HepG2 (cell line): Measurements from ENCODE around the gene HIGD1A. TPM values are rescaled to one million over a fixed set of nuclear protein-coding genes. Genes with fewer than 3 reads are reported as not detected.

Source experiments
- ERF ChIP-seq: IDR thresholded peaks from 2 replicates; pipeline ENCODE4 v1.6.1; 2018; ENCODE audit warnings: missing biosample characterization, missing genetic modification reagents
- HOXA7 ChIP-seq: sonication (generic); formaldehyde crosslinking; IDR thresholded peaks from 2 replicates; pipeline ENCODE4 v1.8.1; 2022; ENCODE audit warnings: mild to moderate bottlenecking, missing genetic modification reagents, moderate library complexity
- HOXA9 ChIP-seq: sonication (generic); formaldehyde crosslinking; IDR thresholded peaks from 2 replicates; pipeline ENCODE4 v1.8.1; 2022; ENCODE audit warnings: missing genetic modification reagents, mild to moderate bottlenecking, moderate library complexity, borderline replicate concordance
- MBD4 ChIP-seq: IDR thresholded peaks from 2 replicates; pipeline ENCODE4 v1.6.1; 2012; ENCODE audit warnings: low read length, inconsistent platforms, borderline replicate concordance
- SALL2 ChIP-seq: sonication (generic); formaldehyde crosslinking; IDR thresholded peaks from 2 replicates; pipeline ENCODE4 v1.8.1; 2023; ENCODE audit warnings: mild to moderate bottlenecking, missing genetic modification reagents, inconsistent platforms
- TCF7 ChIP-seq: sonication (generic); IDR thresholded peaks from 2 replicates; pipeline ENCODE4 v1.6.1; 2016; ENCODE audit warnings: antibody characterized with exemption, low read depth
- THYN1 ChIP-seq: sonication (generic); formaldehyde crosslinking; IDR thresholded peaks from 2 replicates; pipeline ENCODE4 v1.8.1; 2023; ENCODE audit warnings: low read depth, mild to moderate bottlenecking, moderate library complexity, missing genetic modification reagents, borderline replicate concordance
- TRIM22 ChIP-seq: fragments of 450-650 bp; IDR thresholded peaks from 2 replicates; pipeline ENCODE4 v1.6.1; 2017
- ZFP90 ChIP-seq: sonication (generic); formaldehyde crosslinking; IDR thresholded peaks from 2 replicates; pipeline ENCODE4 v1.8.0; 2022; ENCODE audit warnings: missing genetic modification reagents, mild to moderate bottlenecking, inconsistent platforms, borderline replicate concordance
- ZNF142 ChIP-seq: sonication (generic); formaldehyde crosslinking; IDR thresholded peaks from 2 replicates; pipeline ENCODE4 v1.4.0; 2020; ENCODE audit warnings: missing genetic modification reagents
- ZNF225 ChIP-seq: sonication (generic); formaldehyde crosslinking; IDR thresholded peaks from 2 replicates; pipeline ENCODE4 v1.4.0; 2020; ENCODE audit warnings: mild to moderate bottlenecking, missing genetic modification reagents
- ZNF281 ChIP-seq: sonication (generic); formaldehyde crosslinking; IDR thresholded peaks from 2 replicates; pipeline ENCODE4 v1.4.0; 2020; ENCODE audit warnings: missing genetic modification reagents, borderline replicate concordance
- ZNF629 ChIP-seq: sonication (generic); formaldehyde crosslinking; conservative IDR thresholded peaks from 2 replicates; pipeline ENCODE4 v1.5.0; 2020; ENCODE audit warnings: missing genetic modification reagents
- ZNF720 ChIP-seq: sonication (generic); formaldehyde crosslinking; IDR thresholded peaks from 2 replicates; pipeline ENCODE4 v1.4.0; 2020; ENCODE audit warnings: missing genetic modification reagents
- polyA plus RNA-seq, 8 experiments: library from polyadenylated mRNA; depleted of rRNA in 3 of 8; stranded (reverse) in 7 of 8; unstranded in 1 of 8; fragments of >200 nt; fragmentation: Illumina TruSeq in 4 of 8; extraction: Trizol in 4 of 8; gene quantifications; 2 replicates each; pipeline versions ENCODE4 v1.2.1 to v1.2.3, GENCODE V29; 2011 to 2016; ENCODE audit warnings: low read depth in 4 of 8, missing spikeins in 1 of 8, mixed read lengths in 1 of 8; ENCODE audit not compliant: insufficient read depth in 1 of 8
- total RNA-seq, 5 experiments: library from RNA; depleted of rRNA; stranded (reverse); fragments of >200 nt; fragmentation: Illumina TruSeq; extraction: Trizol; gene quantifications; 2 replicates each; pipeline ENCODE4 v1.2.3, GENCODE V29; 2016; ENCODE audit warnings: low read depth in 1 of 5
- TF ChIP-seq, protein P1 (sequence below): sonication (generic); formaldehyde crosslinking; IDR thresholded peaks from 2 replicates; pipeline ENCODE4 v1.9.0; 2021; ENCODE audit warnings: missing genetic modification reagents, borderline replicate concordance

HIGD1A gene
- total and polyA plus RNA-seq, 2 of the 13 experiments (the other 11 are each of a cell fraction or from before 2014, with no cell fraction given): 222 to 253 TPM

DNA sequence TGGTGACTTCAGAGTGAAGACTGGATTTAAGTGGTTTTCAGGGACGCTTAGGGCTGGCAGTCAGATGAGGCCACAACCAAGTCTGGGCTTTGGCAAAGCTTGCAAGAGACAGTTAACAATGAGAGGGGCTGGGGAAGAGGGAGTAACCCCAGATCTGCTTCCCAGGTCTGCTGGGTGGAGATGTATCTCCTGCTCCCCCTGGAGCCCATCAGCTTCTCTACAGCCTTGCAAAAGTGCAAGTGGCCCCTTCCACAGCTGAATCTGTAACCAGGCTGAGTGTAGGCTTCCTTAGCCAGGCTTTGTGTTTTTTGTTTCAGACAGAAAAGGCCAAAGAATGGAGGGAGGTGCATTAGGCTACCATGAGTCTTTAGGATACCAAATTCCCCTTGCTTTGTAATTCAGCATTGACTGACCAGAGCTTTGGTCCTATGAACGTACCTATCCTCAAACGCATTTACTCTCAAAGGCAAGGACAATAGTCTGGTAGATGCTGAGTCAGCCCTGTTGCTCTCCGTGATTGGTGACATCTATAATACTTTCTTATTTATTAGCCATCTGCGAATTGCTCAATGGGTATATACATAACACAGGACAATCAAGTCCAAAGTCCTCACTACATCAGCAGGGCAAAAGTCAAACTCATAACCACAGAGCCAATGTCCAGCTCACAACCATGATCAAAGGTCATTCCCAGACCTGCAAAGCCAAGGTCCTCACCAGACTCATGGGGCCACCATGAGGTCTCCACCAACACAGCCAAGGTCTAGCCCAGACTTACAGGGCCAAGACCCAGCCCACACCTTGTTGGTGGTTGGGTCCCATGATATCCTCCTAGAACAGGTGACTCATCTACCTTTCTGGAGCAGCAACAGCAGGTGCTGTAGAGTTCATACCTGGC, 48.4 kb downstream of the HIGD1A start (continued):
- TF ChIP-seq ZNF142 (no peak), ZFP90 (CRISPR knock-in tag) (0 out of 2 replicates have a peak, but pooled peaks have one; percentile 22), TRIM22 (no peak), SALL2 (CRISPR knock-in tag) (no peak), ZNF225 (CRISPR knock-in tag) (no peak), ZNF720 (CRISPR knock-in tag) (no peak), MBD4 (0 out of 2 replicates have a peak, but pooled peaks have one; percentile 52), ZNF281 (CRISPR knock-in tag) (peak; percentile 28; the same call in 1 of the 2 replicates), TCF7 (0 out of 2 replicates have a peak, but pooled peaks have one; percentile 20), ZNF629 (peak; percentile 78), ERF (CRISPR knock-in tag) (no peak), HOXA9 (CRISPR knock-in tag) (no peak; the same call in 1 of the 2 replicates), THYN1 (CRISPR knock-in tag) (no peak), HOXA7 (CRISPR knock-in tag) (no peak)
- TF ChIP-seq, protein P1, sequence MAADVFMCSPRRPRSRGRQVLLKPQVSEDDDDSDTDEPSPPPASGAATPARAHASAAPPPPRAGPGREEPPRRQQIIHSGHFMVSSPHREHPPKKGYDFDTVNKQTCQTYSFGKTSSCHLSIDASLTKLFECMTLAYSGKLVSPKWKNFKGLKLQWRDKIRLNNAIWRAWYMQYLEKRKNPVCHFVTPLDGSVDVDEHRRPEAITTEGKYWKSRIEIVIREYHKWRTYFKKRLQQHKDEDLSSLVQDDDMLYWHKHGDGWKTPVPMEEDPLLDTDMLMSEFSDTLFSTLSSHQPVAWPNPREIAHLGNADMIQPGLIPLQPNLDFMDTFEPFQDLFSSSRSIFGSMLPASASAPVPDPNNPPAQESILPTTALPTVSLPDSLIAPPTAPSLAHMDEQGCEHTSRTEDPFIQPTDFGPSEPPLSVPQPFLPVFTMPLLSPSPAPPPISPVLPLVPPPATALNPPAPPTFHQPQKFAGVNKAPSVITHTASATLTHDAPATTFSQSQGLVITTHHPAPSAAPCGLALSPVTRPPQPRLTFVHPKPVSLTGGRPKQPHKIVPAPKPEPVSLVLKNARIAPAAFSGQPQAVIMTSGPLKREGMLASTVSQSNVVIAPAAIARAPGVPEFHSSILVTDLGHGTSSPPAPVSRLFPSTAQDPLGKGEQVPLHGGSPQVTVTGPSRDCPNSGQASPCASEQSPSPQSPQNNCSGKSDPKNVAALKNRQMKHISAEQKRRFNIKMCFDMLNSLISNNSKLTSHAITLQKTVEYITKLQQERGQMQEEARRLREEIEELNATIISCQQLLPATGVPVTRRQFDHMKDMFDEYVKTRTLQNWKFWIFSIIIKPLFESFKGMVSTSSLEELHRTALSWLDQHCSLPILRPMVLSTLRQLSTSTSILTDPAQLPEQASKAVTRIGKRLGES (CRISPR knock-in tag): no peak
